Skeletal muscle satellite cell (primary cell): Measurements from ENCODE around the gene SPAG6.

ENCODE experiments used
- H3K27me3 ChIP-seq: 2 replicates; pipeline ENCODE4 v1.7.0; 2013; ENCODE audit warnings: low read length; ENCODE audit not compliant: control insufficient read depth, insufficient read depth
- H3K36me3 ChIP-seq: 2 replicates; pipeline ENCODE4 v1.7.0; 2013; ENCODE audit warnings: mild to moderate bottlenecking, control low read depth, low read length; ENCODE audit not compliant: insufficient read depth
- H3K4me1 ChIP-seq: 2 replicates; pipeline ENCODE4 v1.7.0; 2013; ENCODE audit warnings: low read length; ENCODE audit not compliant: control insufficient read depth, insufficient read depth
- H3K4me2 ChIP-seq: 2 replicates; pipeline ENCODE4 v1.7.0; 2013; ENCODE audit warnings: mild to moderate bottlenecking, low read length
- H3K4me3 ChIP-seq: 2 replicates; pipeline ENCODE4 v1.7.0; 2013; ENCODE audit warnings: low read length
- H3K9ac ChIP-seq: 2 replicates; pipeline ENCODE4 v1.7.0; 2013; ENCODE audit warnings: mild to moderate bottlenecking, low read depth, low read length, moderate library complexity
- H3K9me3 ChIP-seq: replicated peaks from 2 replicates; pipeline ENCODE4 v1.7.0; 2013; ENCODE audit warnings: mild to moderate bottlenecking, control low read depth, low read length

The SPAG6 gene

DNA sequence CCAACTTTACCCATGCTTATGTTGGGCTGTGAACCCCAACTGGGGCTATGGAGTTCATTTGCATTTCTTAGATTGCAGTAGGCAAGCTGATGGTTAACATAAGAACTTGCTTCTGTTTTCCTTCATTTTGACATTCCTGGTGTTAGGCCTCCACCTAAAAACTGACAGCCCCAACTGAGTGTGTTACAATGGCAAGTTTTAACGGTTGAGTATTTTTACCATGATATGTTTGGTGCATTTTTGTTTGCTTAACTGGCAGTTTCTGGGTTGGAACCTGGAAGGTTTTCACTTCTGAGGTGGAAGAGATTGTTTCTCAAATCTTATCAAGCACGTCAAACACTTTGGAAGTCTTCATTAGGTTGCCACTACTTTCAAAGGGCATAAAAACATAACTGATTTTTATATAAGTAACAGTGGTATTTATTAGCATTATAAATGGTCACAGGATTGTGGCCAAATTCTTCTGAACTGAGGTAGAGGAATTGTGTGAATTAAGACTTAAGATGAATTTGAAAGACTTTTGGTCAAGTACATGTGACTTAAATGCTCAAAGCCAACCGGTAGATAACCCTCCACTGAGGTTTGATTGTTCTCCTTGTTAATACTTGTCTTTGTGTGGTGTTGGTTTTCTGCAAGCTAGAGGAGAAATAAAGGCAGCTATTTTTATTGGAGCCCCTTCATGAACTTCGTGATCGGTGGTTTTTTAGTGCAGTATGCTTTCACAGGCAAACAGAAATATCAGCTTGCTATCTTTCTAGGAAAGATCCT lies 21.6 kb upstream of the SPAG6 start:
- no peaks in the 10 kb centered on the region for H3K9me3 ChIP-seq
- peaks cover 25% of the 10 kb centered on the region for H3K27me3 ChIP-seq
- no peak overlapping the region for H3K4me2 ChIP-seq
- H3K4me1 ChIP-seq = peaks cover 30% of the 10 kb centered on the region
- H3K36me3 ChIP-seq = peaks cover 11% of the 10 kb centered on the region
- H3K4me3 ChIP-seq = no peak overlapping the region
- no peak overlapping the region for H3K9ac ChIP-seq

GRCh38 chr10:22324413-22324812 lies 20.9 kb upstream of the SPAG6 start:
- peak overlapping the region; percentile 78 for H3K4me3 ChIP-seq
- no peaks in the 10 kb centered on the region for H3K9me3 ChIP-seq
- H3K36me3 ChIP-seq = peaks cover 15% of the 10 kb centered on the region
- peaks cover 30% of the 10 kb centered on the region for H3K4me1 ChIP-seq
- H3K9ac ChIP-seq = no peak overlapping the region
- H3K4me2 ChIP-seq = peak overlapping the region; percentile 91
- peaks cover 25% of the 10 kb centered on the region for H3K27me3 ChIP-seq

DNA sequence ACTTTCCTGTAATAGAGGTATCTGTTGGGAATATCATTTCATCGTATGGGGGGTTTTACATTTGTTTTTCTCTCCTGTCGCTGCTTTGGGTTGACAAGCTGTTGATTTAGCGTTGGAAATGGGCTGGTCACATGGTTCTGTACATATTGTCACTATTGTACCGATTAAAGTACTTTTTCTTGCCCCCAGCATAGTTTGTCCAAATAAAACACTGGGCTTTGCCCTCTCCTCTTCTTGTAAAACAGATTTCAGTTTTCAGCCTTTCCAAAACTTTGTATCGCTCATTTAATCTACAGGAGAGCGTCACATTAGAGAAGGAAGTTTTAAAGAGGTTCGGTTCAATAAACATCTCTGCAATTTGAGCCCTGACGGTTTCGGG lies 20.4 kb upstream of the SPAG6 start:
- Histone ChIP-seq H3K4me3 (peak overlapping the region; percentile 78), H3K27me3 (peaks cover 25% of the 10 kb centered on the region), H3K36me3 (peaks cover 20% of the 10 kb centered on the region), H3K4me1 (peaks cover 26% of the 10 kb centered on the region), H3K9me3 (no peaks in the 10 kb centered on the region), H3K9ac (peak overlapping the region; percentile 72), H3K4me2 (peak overlapping the region; percentile 91)

- Histone ChIP-seq H3K4me3 (peak overlapping the region; percentile 82), H3K9ac (peak overlapping the region; percentile 75), H3K4me1 (peaks cover 23% of the 10 kb centered on the region), H3K27me3 (peaks cover 25% of the 10 kb centered on the region), H3K36me3 (peaks cover 22% of the 10 kb centered on the region), H3K9me3 (no peaks in the 10 kb centered on the region), H3K4me2 (peak overlapping the region; percentile 91)
Measured at GRCh38 chr10:22325272-22326144, 19.8 kb upstream of the SPAG6 start.

DNA sequence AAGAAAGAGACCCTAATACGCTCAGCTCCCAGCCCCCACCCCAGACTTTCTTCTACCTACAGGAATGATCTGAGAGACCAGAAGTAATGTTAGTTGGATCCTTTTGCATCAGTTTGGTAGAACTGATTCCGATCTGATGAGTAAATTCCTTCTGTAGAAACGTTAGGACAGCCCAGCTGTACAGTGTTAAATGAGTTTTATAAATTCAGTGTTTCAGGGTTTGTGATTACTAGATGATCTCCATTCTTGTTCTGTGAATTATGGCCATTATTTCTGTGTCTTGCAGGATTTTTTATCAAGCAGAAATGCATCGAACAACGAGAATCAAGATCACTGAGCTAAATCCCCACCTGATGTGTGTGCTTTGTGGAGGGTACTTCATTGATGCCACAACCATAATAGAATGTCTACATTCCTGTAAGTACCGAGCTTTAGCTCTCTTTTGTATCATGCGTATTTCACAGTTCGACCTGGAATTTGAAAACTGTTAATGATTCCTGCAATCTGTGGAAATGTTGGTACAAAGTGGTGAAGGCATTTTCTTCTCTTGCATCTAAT lies 19.1 kb upstream of the SPAG6 start:
- Histone ChIP-seq H3K4me1 (peaks cover 23% of the 10 kb centered on the region), H3K27me3 (peaks cover 25% of the 10 kb centered on the region), H3K9ac (peak overlapping the region; percentile 75)

DNA sequence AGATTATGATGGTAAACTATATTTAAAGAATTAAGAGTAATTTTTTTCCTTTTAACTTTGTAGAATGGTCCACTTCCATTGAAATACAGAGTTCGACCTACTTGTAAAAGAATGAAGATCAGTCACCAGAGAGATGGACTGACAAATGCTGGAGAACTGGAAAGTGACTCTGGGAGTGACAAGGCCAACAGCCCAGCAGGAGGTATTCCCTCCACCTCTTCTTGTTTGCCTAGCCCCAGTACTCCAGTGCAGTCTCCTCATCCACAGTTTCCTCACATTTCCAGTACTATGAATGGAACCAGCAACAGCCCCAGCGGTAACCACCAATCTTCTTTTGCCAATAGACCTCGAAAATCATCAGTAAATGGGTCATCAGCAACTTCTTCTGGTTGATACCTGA lies 16.1 kb upstream of the SPAG6 start:
- Histone ChIP-seq H3K9ac (no peak overlapping the region), H3K9me3 (no peaks in the 10 kb centered on the region), H3K4me2 (no peak overlapping the region), H3K27me3 (peaks cover 5% of the 10 kb centered on the region), H3K36me3 (peaks cover 22% of the 10 kb centered on the region), H3K4me1 (peaks cover 15% of the 10 kb centered on the region), H3K4me3 (no peak overlapping the region)

More for the DNA sequence above, 19.1 kb upstream of the SPAG6 start:
- Histone ChIP-seq H3K9me3 (no peaks in the 10 kb centered on the region), H3K36me3 (peaks cover 22% of the 10 kb centered on the region), H3K4me2 (peak overlapping the region; percentile 79), H3K4me3 (peak overlapping the region; percentile 82)

DNA sequence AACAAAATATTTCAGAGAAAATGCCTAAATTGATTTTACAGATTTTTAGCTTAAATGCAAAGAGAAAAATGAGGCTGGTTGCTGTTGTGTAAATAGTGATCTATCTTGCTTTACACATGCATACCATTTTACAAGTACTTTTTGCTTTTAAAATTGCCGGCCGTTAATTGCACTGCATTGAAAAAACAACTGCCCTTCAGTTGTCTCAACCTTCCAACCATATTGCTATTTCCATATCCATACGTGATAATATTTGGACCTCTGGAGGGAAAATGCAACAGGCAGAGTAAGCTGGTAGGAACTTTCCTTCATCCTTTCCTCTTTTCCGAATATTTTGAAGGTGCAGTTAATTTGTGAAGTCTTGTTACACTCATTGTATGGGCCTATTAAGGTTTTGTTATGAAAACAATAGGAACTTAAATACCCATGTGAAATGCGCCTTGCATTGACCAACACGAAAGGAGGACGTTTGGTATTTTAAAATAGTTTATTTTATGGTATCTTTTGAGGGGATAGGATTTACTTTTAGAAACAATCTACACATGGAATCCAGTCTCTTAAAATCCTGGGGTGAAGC lies 13.1 kb upstream of the SPAG6 start:
- Histone ChIP-seq H3K4me1 (peaks cover 20% of the 10 kb centered on the region), H3K9ac (no peak overlapping the region), H3K4me2 (no peak overlapping the region), H3K4me3 (no peak overlapping the region), H3K9me3 (no peaks in the 10 kb centered on the region), H3K27me3 (peaks cover 27% of the 10 kb centered on the region), H3K36me3 (peaks cover 22% of the 10 kb centered on the region)

- Histone ChIP-seq H3K9me3 (no peaks in the 10 kb centered on the region), H3K9ac (no peak overlapping the region), H3K27me3 (peaks cover 39% of the 10 kb centered on the region), H3K4me3 (no peak overlapping the region), H3K4me2 (no peak overlapping the region), H3K36me3 (peaks cover 14% of the 10 kb centered on the region), H3K4me1 (peaks cover 20% of the 10 kb centered on the region)
Measured at GRCh38 chr10:22333167-22333974, 11.9 kb upstream of the SPAG6 start.

DNA sequence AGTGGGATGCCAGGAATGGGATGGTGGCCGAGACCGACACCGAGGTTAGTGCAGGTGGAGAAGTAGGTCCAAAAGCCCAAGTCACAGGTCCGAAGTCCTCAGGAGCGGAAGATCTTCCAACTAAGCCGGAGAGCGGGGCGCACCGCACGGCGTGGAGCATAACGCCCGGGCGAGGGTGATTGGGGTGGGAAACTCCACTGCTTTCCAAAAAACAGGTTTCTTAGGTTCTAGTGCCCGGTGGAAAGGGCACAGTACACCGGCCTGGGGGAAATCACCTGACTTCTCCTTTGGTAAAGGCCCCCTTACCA lies 11.4 kb upstream of the SPAG6 start:
- Histone ChIP-seq H3K4me1 (peaks cover 20% of the 10 kb centered on the region), H3K27me3 (peaks cover 44% of the 10 kb centered on the region)

DNA sequence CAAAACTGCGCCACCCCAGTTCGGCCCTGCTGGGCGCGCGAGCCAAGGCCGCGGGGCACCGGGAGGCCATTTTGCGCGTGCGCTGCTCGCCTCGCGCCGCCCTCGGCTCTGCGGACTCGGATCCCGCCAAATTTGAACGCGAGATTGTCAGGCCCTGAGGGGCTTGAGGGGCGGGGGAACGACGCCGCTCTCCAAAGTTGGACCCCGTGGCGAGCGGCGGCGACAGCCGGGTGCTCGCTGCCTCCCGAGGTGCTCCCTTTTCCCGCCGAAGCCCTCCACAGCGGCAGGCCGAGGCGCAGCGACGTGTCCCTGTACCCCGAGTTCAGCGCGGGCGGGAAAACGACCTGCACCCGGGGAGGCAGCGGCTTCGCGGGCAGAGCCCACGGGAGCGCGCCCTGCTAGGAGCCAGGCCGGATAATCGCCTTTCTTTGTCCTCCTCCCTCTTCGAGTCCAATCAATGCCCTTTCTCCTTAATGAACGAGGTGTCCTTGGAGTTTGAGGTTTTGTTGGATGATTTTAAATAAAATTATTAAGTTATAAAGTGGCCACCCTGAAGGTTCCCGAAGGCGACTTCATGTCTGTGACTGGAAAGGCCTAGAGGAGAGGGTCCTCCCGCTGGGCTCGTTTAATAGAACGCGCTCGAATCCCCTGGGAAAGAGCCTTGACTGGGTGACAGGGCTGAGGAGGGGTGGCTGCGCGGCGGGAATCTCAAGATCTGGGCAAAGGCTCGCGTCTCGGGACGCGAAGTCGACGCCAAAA lies 10.7 kb upstream of the SPAG6 start:
- Histone ChIP-seq H3K4me3 (peak overlapping the region; percentile 70), H3K36me3 (peaks cover 5% of the 10 kb centered on the region), H3K9me3 (no peaks in the 10 kb centered on the region), H3K4me2 (peak overlapping the region; percentile 89), H3K4me1 (peaks cover 20% of the 10 kb centered on the region), H3K27me3 (peaks cover 51% of the 10 kb centered on the region), H3K9ac (peak overlapping the region; percentile 74)

More for the DNA sequence above, 11.4 kb upstream of the SPAG6 start:
- H3K4me3 ChIP-seq = no peak overlapping the region
- H3K4me2 ChIP-seq = no peak overlapping the region
- H3K9me3 ChIP-seq = no peaks in the 10 kb centered on the region
- H3K36me3 ChIP-seq = peaks cover 11% of the 10 kb centered on the region
- no peak overlapping the region for H3K9ac ChIP-seq
